IMR-90 (cell line): ENCODE measurements around the gene PHC2.

Experiments
- BHLHE40 ChIP-seq: fragments of 150-350 bp; IDR thresholded peaks from 2 replicates; pipeline ENCODE4 v1.6.1; 2016; ENCODE audit warnings: mild to moderate bottlenecking, low read depth, low read length
- CEBPB ChIP-seq: IDR thresholded peaks from 2 replicates; pipeline ENCODE4 v1.6.1; 2012; ENCODE audit warnings: low read depth, low read length, improper control_type of control experiment
- MAFK ChIP-seq: IDR thresholded peaks from 2 replicates; pipeline ENCODE4 v1.6.1; 2012; ENCODE audit warnings: low read depth, low read length, improper control_type of control experiment
- MAZ ChIP-seq: IDR thresholded peaks from 2 replicates; pipeline ENCODE4 v1.6.1; 2012; ENCODE audit warnings: low read depth, mild to moderate bottlenecking, low read length, improper control_type of control experiment, moderate library complexity, borderline replicate concordance
- MXI1 ChIP-seq: IDR thresholded peaks from 2 replicates; pipeline ENCODE4 v1.6.1; 2012; ENCODE audit warnings: low read depth, mild to moderate bottlenecking, low read length, moderate library complexity, borderline replicate concordance
- POLR2A ChIP-seq: IDR thresholded peaks from 2 replicates; pipeline ENCODE4 v1.6.1; 2012; ENCODE audit warnings: mild to moderate bottlenecking, low read depth, low read length
- RAD21 ChIP-seq: IDR thresholded peaks from 2 replicates; pipeline ENCODE4 v1.6.1; 2012; ENCODE audit warnings: low read length, improper control_type of control experiment
- RFX5 ChIP-seq: IDR thresholded peaks from 2 replicates; pipeline ENCODE4 v1.8.0; 2012; ENCODE audit warnings: low read depth, mild to moderate bottlenecking, low read length, moderate library complexity
- SMC3 ChIP-seq: fragments of 150-350 bp; IDR thresholded peaks from 2 replicates; pipeline ENCODE4 v1.6.1; 2016; ENCODE audit warnings: low read depth, mild to moderate bottlenecking, antibody characterized with exemption, low read length, moderate library complexity
- TF ChIP-seq, protein P1 (sequence below): fragments of 150-350 bp; IDR thresholded peaks from 2 replicates; pipeline ENCODE4 v1.6.1; 2017; ENCODE audit warnings: mild to moderate bottlenecking, antibody characterized with exemption, low read length, low read depth
- TF ChIP-seq, protein P2 (sequence below): conservative IDR thresholded peaks from 2 replicates; pipeline ENCODE4 v1.5.1; 2012; ENCODE audit warnings: mild to moderate bottlenecking, low read depth, low read length, improper control_type of control experiment
- TF ChIP-seq, protein P3 (sequence below): fragments of 150-350 bp; IDR thresholded peaks from 2 replicates; pipeline ENCODE4 v1.6.1; 2016; ENCODE audit warnings: low read depth, mild to moderate bottlenecking, low read length, moderate library complexity, borderline replicate concordance

DNA sequence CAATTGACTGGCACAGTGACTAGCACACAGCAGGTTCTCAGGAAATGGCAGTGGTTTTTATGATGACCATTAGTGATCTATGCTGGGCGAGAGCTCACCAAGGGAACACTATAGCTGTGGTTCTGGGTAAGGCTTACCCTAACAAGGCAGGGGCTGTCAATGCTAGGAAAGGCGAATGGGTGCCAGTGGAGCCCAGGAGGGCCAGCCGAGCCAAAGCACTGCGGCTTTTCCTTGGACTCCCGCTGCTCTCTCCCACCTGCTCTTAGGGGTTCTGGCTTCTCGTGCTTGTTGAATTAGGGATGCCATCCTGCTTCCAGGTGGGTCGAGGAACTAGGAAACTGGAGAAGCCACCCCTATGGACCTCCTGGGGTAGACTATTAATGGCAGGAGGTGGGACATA, 100.0 kb downstream of the PHC2 start:
- TF ChIP-seq, protein P1, sequence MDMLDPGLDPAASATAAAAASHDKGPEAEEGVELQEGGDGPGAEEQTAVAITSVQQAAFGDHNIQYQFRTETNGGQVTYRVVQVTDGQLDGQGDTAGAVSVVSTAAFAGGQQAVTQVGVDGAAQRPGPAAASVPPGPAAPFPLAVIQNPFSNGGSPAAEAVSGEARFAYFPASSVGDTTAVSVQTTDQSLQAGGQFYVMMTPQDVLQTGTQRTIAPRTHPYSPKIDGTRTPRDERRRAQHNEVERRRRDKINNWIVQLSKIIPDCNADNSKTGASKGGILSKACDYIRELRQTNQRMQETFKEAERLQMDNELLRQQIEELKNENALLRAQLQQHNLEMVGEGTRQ = no peak
- TF ChIP-seq MAFK = no peak
- TF ChIP-seq CEBPB = no peak
- TF ChIP-seq MAZ = no peak
- no peak for TF ChIP-seq RFX5
- no peak for TF ChIP-seq POLR2A
- TF ChIP-seq RAD21 = no peak
- TF ChIP-seq, protein P2, sequence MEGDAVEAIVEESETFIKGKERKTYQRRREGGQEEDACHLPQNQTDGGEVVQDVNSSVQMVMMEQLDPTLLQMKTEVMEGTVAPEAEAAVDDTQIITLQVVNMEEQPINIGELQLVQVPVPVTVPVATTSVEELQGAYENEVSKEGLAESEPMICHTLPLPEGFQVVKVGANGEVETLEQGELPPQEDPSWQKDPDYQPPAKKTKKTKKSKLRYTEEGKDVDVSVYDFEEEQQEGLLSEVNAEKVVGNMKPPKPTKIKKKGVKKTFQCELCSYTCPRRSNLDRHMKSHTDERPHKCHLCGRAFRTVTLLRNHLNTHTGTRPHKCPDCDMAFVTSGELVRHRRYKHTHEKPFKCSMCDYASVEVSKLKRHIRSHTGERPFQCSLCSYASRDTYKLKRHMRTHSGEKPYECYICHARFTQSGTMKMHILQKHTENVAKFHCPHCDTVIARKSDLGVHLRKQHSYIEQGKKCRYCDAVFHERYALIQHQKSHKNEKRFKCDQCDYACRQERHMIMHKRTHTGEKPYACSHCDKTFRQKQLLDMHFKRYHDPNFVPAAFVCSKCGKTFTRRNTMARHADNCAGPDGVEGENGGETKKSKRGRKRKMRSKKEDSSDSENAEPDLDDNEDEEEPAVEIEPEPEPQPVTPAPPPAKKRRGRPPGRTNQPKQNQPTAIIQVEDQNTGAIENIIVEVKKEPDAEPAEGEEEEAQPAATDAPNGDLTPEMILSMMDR = no peak
- TF ChIP-seq MXI1 = no peak
- no peak for TF ChIP-seq BHLHE40
- TF ChIP-seq, protein P3, sequence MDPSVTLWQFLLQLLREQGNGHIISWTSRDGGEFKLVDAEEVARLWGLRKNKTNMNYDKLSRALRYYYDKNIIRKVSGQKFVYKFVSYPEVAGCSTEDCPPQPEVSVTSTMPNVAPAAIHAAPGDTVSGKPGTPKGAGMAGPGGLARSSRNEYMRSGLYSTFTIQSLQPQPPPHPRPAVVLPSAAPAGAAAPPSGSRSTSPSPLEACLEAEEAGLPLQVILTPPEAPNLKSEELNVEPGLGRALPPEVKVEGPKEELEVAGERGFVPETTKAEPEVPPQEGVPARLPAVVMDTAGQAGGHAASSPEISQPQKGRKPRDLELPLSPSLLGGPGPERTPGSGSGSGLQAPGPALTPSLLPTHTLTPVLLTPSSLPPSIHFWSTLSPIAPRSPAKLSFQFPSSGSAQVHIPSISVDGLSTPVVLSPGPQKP = no peak
- no peak for TF ChIP-seq SMC3
